ENCODE measurements around the gene NIT2.
"Not testable (repeated sequence)": the region's sequence is repeated elsewhere in the genome, so short reads cannot be mapped to it uniquely, and the experiment has no call there.

The NIT2 gene

GRCh38 chr3:100333970-100334487 is 528 bp upstream of the NIT2 start:
- in situ Hi-C loops (cut with MboI; ENCODE audit: low sequenced_read_pairs, unreplicated experiment): no loop called here
- DNase-seq (ENCODE audit: low spot score): no peak
- TF ChIP-seq, protein P1, sequence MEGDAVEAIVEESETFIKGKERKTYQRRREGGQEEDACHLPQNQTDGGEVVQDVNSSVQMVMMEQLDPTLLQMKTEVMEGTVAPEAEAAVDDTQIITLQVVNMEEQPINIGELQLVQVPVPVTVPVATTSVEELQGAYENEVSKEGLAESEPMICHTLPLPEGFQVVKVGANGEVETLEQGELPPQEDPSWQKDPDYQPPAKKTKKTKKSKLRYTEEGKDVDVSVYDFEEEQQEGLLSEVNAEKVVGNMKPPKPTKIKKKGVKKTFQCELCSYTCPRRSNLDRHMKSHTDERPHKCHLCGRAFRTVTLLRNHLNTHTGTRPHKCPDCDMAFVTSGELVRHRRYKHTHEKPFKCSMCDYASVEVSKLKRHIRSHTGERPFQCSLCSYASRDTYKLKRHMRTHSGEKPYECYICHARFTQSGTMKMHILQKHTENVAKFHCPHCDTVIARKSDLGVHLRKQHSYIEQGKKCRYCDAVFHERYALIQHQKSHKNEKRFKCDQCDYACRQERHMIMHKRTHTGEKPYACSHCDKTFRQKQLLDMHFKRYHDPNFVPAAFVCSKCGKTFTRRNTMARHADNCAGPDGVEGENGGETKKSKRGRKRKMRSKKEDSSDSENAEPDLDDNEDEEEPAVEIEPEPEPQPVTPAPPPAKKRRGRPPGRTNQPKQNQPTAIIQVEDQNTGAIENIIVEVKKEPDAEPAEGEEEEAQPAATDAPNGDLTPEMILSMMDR (IDR thresholded peaks at IDR 0.05; ENCODE audit: borderline replicate concordance, control extremely low read depth, extremely low read depth, insufficient read depth, missing control alignments): no peak

DNA sequence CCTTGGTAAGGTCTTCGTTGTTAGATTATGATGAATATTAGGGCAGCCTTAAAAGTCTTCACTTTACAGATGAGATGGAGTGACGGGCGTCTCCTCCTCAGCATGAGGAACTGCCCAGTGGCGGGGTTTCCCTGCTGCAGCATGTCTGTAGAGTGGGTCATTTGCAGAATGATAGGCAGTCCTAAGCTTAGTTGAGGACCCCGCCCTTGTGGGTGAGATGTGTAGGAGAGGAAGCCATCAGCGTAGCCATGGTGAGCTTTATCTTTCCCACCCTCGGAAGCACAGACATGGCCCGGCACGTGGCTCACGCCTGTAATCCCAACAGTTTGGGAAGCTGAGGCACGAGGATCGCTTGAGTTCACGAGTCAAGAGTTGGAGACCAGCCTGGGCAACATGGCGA is 877 bp downstream of the NIT2 start:
- TF ChIP-seq, protein P1 (IDR thresholded peaks at IDR 0.05; ENCODE audit: borderline replicate concordance, control extremely low read depth, extremely low read depth, insufficient read depth, missing control alignments): no peak
- in situ Hi-C loops (cut with MboI; ENCODE audit: low sequenced_read_pairs, unreplicated experiment): no loop called here

GRCh38 chr3:100336229-100336628 is 1.7 kb downstream of the NIT2 start:
- in situ Hi-C loops (cut with MboI; ENCODE audit: low sequenced_read_pairs, unreplicated experiment); DNase-seq (ENCODE audit: low spot score): not testable (repeated sequence)

More for the DNA sequence above, 877 bp downstream of the NIT2 start:
- peak; percentile 70 for DNase-seq (ENCODE audit: low spot score)

GRCh38 chr3:100338911-100339310 is 4.4 kb downstream of the NIT2 start:
- TF ChIP-seq, protein P1 (IDR thresholded peaks at IDR 0.05; ENCODE audit: borderline replicate concordance, control extremely low read depth, extremely low read depth, insufficient read depth, missing control alignments): no peak
- no peak for DNase-seq (ENCODE audit: low spot score)
- in situ Hi-C loops (cut with MboI; ENCODE audit: low sequenced_read_pairs, unreplicated experiment): no loop called here

GRCh38 chr3:100339786-100340185 is 5.2 kb downstream of the NIT2 start:
- DNase-seq (ENCODE audit: low spot score): no peak
- in situ Hi-C loops (cut with MboI; ENCODE audit: low sequenced_read_pairs, unreplicated experiment): no loop called here
- TF ChIP-seq, protein P1 (IDR thresholded peaks at IDR 0.05; ENCODE audit: borderline replicate concordance, control extremely low read depth, extremely low read depth, insufficient read depth, missing control alignments): no peak

- no peak for DNase-seq (ENCODE audit: low spot score)
- TF ChIP-seq, protein P1 (IDR thresholded peaks at IDR 0.05; ENCODE audit: borderline replicate concordance, control extremely low read depth, extremely low read depth, insufficient read depth, missing control alignments): no peak
- in situ Hi-C loops (cut with MboI; ENCODE audit: low sequenced_read_pairs, unreplicated experiment): no loop called here
Measured at GRCh38 chr3:100340527-100340926, 6.0 kb downstream of the NIT2 start.

GRCh38 chr3:100348727-100349126 is 14.2 kb downstream of the NIT2 start:
- TF ChIP-seq, protein P1 (IDR thresholded peaks at IDR 0.05; ENCODE audit: borderline replicate concordance, control extremely low read depth, extremely low read depth, insufficient read depth, missing control alignments): no peak
- no peak for DNase-seq (ENCODE audit: low spot score)
- in situ Hi-C loops (cut with MboI; ENCODE audit: low sequenced_read_pairs, unreplicated experiment): no loop called here

DNA sequence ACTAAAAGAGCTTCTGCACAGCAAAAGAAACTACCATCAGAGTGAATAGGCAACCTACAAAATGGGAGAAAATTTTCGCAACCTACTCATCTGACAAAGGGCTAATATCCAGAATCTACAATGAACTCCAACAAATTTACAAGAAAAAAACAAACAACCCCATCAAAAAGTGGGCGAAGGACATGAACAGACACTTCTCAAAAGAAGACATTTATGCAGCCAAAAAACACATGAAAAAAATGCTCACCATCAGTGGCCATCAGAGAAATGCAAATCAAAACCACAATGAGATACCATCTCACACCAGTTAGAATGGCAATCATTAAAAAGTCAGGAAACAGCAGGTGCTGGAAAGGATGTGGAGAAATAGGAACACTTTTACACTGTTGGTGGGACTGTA is 17.2 kb downstream of the NIT2 start:
- DNase-seq (ENCODE audit: low spot score); in situ Hi-C loops (cut with MboI; ENCODE audit: low sequenced_read_pairs, unreplicated experiment): not testable (repeated sequence)

Data from GM13976 (cell line).